Spleen (tissue), 11 donors: ENCODE data around the gene KAT6B. TPM values are rescaled to one million over a fixed set of nuclear protein-coding genes. Genes with fewer than 3 reads are reported as not detected.

Source experiments
- DNase-seq: peaks from one replicate; pipeline ENCODE4 v3.0.0-alpha.2; 2020
- H3K27ac ChIP-seq, 8 donors: fragments of 200-600 bp; sonication (generic) in 7 of 8; 1 replicate in 4 of 8; 2 replicates in 4 of 8; pipeline versions ENCODE4 v1.5.0 to v1.8.0; 2016 to 2021; ENCODE audit warnings: inconsistent platforms in 4 of 8, mild to moderate bottlenecking in 4 of 8, moderate library complexity in 1 of 8
- H3K27me3 ChIP-seq, 7 donors: fragments of 200-600 bp; sonication (generic) in 6 of 7; replicated peaks in 1 of 7; 1 replicate in 4 of 7; 2 replicates in 3 of 7; pipeline versions ENCODE4 v1.5.0 to v1.8.0; 2016 to 2021; ENCODE audit warnings: inconsistent platforms in 3 of 7, mild to moderate bottlenecking in 1 of 7
- H3K36me3 ChIP-seq, 6 donors: fragments of 200-600 bp; sonication (generic) in 5 of 6; 1 replicate in 4 of 6; 2 replicates in 2 of 6; pipeline versions ENCODE4 v1.5.0 to v1.8.0; 2016 to 2021; ENCODE audit warnings: inconsistent platforms in 2 of 6
- H3K4me1 ChIP-seq, 6 donors: fragments of 200-600 bp; sonication (generic) in 5 of 6; 1 replicate in 3 of 6; 2 replicates in 3 of 6; pipeline versions ENCODE4 v1.5.0 to v1.8.0; 2016 to 2021; ENCODE audit warnings: inconsistent platforms in 3 of 6
- H3K4me3 ChIP-seq, 8 donors: fragments of 200-600 bp; sonication (generic) in 7 of 8; 1 replicate in 4 of 8; 2 replicates in 4 of 8; pipeline versions ENCODE4 v1.5.0 to v1.8.0; 2016 to 2021; ENCODE audit warnings: inconsistent platforms in 4 of 8, mild to moderate bottlenecking in 4 of 8, moderate library complexity in 2 of 8
- H3K9me3 ChIP-seq, 8 donors: fragments of 200-600 bp; sonication (generic) in 7 of 8; 1 replicate in 4 of 8; 2 replicates in 4 of 8; pipeline versions ENCODE4 v1.5.0 to v1.8.0; 2016 to 2021; ENCODE audit warnings: inconsistent platforms in 4 of 8
- CTCF ChIP-seq, 11 experiments: fragments of 200-600 bp in 7 of 11; fragments of 450-650 bp in 4 of 11; sonication (generic) in 4 of 11; IDR thresholded peaks in 8 of 11; conservative IDR thresholded peaks in 3 of 11; 1 replicate in 7 of 11; 2 replicates in 4 of 11; pipeline versions ENCODE4 v1.4.0 to v1.8.0; 2016 to 2021; ENCODE audit warnings: antibody characterized with exemption in 11 of 11, inconsistent platforms in 4 of 11, mild to moderate bottlenecking in 1 of 11
- POLR2A ChIP-seq, 3 donors: fragments of 450-650 bp; IDR thresholded peaks; one replicate each; pipeline ENCODE4 v1.5.1; 2017; ENCODE audit warnings: antibody characterized with exemption in 3 of 3, mild to moderate bottlenecking in 1 of 3
- POLR2AphosphoS5 ChIP-seq, 3 donors: sonication (generic); formaldehyde crosslinking; IDR thresholded peaks; one replicate each; pipeline ENCODE4 v1.5.1; 2017; ENCODE audit warnings: antibody characterized with exemption in 3 of 3
- WGBS, 5 donors: extraction: QIAGEN DNeasy Blood & Tissue Kit in 3 of 5; methylation state at CpG; one replicate each; pipeline versions ENCODE4 v1.1.5 to v1.1.7; 2013 to 2018; 5-methylcytosine and 5-hydroxymethylcytosine counted together
- intact Hi-C: fragments of 100-400 bp; cut with DNase I; formaldehyde crosslinking; loops from one replicate; pipeline ENCODE4 v1.15.0; 2023; ENCODE audit warnings: low total_unique reads
- polyA plus RNA-seq, 3 donors: library from polyadenylated mRNA; stranded (reverse); fragments of 200-250 nt; gene quantifications; one replicate each; pipeline ENCODE4 v1.2.1, GENCODE V29; 2013
- total RNA-seq, 7 donors: library from RNA; depleted of rRNA in 3 of 7; stranded (reverse); fragments of >200 nt in 3 of 7; fragmentation: NEBNext Ultra II Directional in 4 of 7; extraction: Animal tissue kit (Norgen Biotek cat#: 25700) in 4 of 7; gene quantifications; one replicate each; pipeline versions ENCODE4 v1.1.0 to v1.2.1, GENCODE V29; 2016 to 2021
- donor health status: healthy with polysubstance abuse.
- donor health status: DM: no; HTN: no; CAD: no; lungs with moderate emphysema.
- donor health status: DM: no; HTN: no; CAD: no.
- donor health status: Bipolar disorder and iron deficiency.
- donor health status: healthy.
- donor health status: DM: no; HTN: no; CAD: no.
- donor health status: DM: yes; HTN: yes; CAD: no.

The KAT6B gene
- total and polyA plus RNA-seq, 10 donors = 2.9 to 61.0 (median 46.0) TPM

GRCh38 chr10:75021379-75022249, 195.2 kb downstream of the KAT6B start:
- intact Hi-C loops = no loop called here
- Histone ChIP-seq H3K4me1 (peaks cover 0 to 26% (median 3%) of the 10 kb centered on the region in 6 donors), H3K27ac (no peak overlapping the region), H3K27me3 (no peaks in the 10 kb centered on the region), H3K9me3 (no peaks in the 10 kb centered on the region), H3K4me3 (no peak overlapping the region), H3K36me3 (peaks cover 4 to 80% (median 44%) of the 10 kb centered on the region in 6 donors)
- TF ChIP-seq CTCF (IDR thresholded peaks at IDR 0.05 in 8 of 11, conservative IDR thresholded peaks at IDR 0.05 in 3 of 11) (no peak), POLR2AphosphoS5 (IDR thresholded peaks at IDR 0.05) (no peak), POLR2A (IDR thresholded peaks at IDR 0.05) (no peak)
- 79 to 87% (median 83%) methylated on average over 10 of the region's 10 CpGs for WGBS, 5 donors
- DNase-seq = no peak

- Histone ChIP-seq H3K36me3 (peaks cover 4 to 87% (median 47%) of the 10 kb centered on the region in 6 donors), H3K4me1 (peaks cover 0 to 20% (median 3%) of the 10 kb centered on the region in 6 donors), H3K9me3 (no peaks in the 10 kb centered on the region), H3K27me3 (no peaks in the 10 kb centered on the region), H3K4me3 (no peak overlapping the region), H3K27ac (no peak overlapping the region)
- 91 to 98% (median 96%) methylated on average over 2 of the region's 2 CpGs for WGBS, 5 donors
- intact Hi-C loops = no loop called here
- TF ChIP-seq POLR2AphosphoS5 (IDR thresholded peaks at IDR 0.05) (no peak), CTCF (IDR thresholded peaks at IDR 0.05 in 8 of 11, conservative IDR thresholded peaks at IDR 0.05 in 3 of 11) (no peak), POLR2A (IDR thresholded peaks at IDR 0.05) (no peak)
- no peak for DNase-seq
Observed at GRCh38 chr10:75023074-75023473, 196.7 kb downstream of the KAT6B start.

- no peak overlapping the region for H3K27ac ChIP-seq
- no peak for DNase-seq
- intact Hi-C loops = no loop called here
- no peaks in the 10 kb centered on the region for H3K9me3 ChIP-seq
- WGBS, 5 donors = 92 to 95% (median 94%) methylated on average over 5 of the region's 5 CpGs
- no peak overlapping the region for H3K4me3 ChIP-seq
- peaks cover 4 to 98% (median 65%) of the 10 kb centered on the region in 6 donors for H3K36me3 ChIP-seq
- no peak for TF ChIP-seq POLR2A (IDR thresholded peaks at IDR 0.05)
- TF ChIP-seq CTCF (IDR thresholded peaks at IDR 0.05 in 8 of 11, conservative IDR thresholded peaks at IDR 0.05 in 3 of 11) = no peak
- no peak for TF ChIP-seq POLR2AphosphoS5 (IDR thresholded peaks at IDR 0.05)
- H3K27me3 ChIP-seq = no peaks in the 10 kb centered on the region
- peaks cover 0 to 8% (median 0%) of the 10 kb centered on the region in 6 donors for H3K4me1 ChIP-seq
Observed at GRCh38 chr10:75024971-75025523, 198.6 kb downstream of the KAT6B start.

GRCh38 chr10:75028049-75028448, 201.6 kb downstream of the KAT6B start:
- DNase-seq = no peak
- Histone ChIP-seq H3K4me3 (no peak overlapping the region), H3K9me3 (no peaks in the 10 kb centered on the region), H3K27me3 (no peaks in the 10 kb centered on the region), H3K4me1 (no peaks in the 10 kb centered on the region), H3K36me3 (peaks cover 4 to 88% (median 56%) of the 10 kb centered on the region in 6 donors), H3K27ac (no peak overlapping the region)
- TF ChIP-seq POLR2AphosphoS5 (IDR thresholded peaks at IDR 0.05) (no peak), CTCF (IDR thresholded peaks at IDR 0.05 in 8 of 11, conservative IDR thresholded peaks at IDR 0.05 in 3 of 11) (no peak)
- intact Hi-C loops = no loop called here
